Hematopoietic multipotent progenitor cell treated with erythropoietin and hydrocortisone succinate and interleukin-3 and kit ligand, for 8 days (in vitro differentiated cells): ENCODE measurements around the gene FRMD4B.
"Not testable (repeated sequence)": the region's sequence is repeated elsewhere in the genome, so short reads cannot be mapped to it uniquely, and the experiment has no call there.

Experiments
- DNase-seq: peaks from one replicate; pipeline ENCODE4 v3.0.0-alpha.2; 2015

The FRMD4B gene

GRCh38 chr3:69273896-69274295, 112.0 kb downstream of the FRMD4B start:
- no peak for DNase-seq

- no peak for DNase-seq
Observed at GRCh38 chr3:69272556-69272955, 113.3 kb downstream of the FRMD4B start.

DNA sequence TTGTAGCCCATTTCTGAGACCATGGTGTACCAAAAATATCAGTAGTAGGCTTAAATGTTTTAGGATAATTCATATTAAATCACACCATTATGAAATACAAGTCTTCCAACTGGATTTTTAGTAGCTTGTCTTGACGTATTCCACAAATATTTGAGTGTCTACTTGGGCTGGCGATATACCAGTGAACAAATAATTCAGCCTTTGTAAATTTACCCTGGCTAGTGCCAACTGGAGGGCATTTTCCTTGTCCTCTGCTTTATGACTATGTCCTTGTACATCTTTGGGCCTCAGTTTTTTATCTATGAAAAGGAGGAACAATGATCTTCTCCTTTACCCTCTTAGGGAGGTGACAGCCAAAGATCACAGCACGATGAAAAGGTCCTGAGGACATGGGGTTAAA, 114.8 kb downstream of the FRMD4B start:
- no peak for DNase-seq

- DNase-seq: no peak
Observed at GRCh38 chr3:69266585-69266984, 119.3 kb downstream of the FRMD4B start.

GRCh38 chr3:69266071-69266470, 119.8 kb downstream of the FRMD4B start:
- not testable (repeated sequence) for DNase-seq

- not testable (repeated sequence) for DNase-seq
Observed at GRCh38 chr3:69260843-69261405, 125.0 kb downstream of the FRMD4B start.

GRCh38 chr3:69260216-69260787, 125.6 kb downstream of the FRMD4B start:
- DNase-seq: no peak

- DNase-seq: no peak
Observed at GRCh38 chr3:69259125-69259524, 126.8 kb downstream of the FRMD4B start.

GRCh38 chr3:69255928-69256327, 130.0 kb downstream of the FRMD4B start:
- no peak for DNase-seq

GRCh38 chr3:69254351-69254750, 131.5 kb downstream of the FRMD4B start:
- DNase-seq: no peak

GRCh38 chr3:69252631-69253030, 133.3 kb downstream of the FRMD4B start:
- DNase-seq: no peak

GRCh38 chr3:69252141-69252540, 133.7 kb downstream of the FRMD4B start:
- DNase-seq: no peak

DNA sequence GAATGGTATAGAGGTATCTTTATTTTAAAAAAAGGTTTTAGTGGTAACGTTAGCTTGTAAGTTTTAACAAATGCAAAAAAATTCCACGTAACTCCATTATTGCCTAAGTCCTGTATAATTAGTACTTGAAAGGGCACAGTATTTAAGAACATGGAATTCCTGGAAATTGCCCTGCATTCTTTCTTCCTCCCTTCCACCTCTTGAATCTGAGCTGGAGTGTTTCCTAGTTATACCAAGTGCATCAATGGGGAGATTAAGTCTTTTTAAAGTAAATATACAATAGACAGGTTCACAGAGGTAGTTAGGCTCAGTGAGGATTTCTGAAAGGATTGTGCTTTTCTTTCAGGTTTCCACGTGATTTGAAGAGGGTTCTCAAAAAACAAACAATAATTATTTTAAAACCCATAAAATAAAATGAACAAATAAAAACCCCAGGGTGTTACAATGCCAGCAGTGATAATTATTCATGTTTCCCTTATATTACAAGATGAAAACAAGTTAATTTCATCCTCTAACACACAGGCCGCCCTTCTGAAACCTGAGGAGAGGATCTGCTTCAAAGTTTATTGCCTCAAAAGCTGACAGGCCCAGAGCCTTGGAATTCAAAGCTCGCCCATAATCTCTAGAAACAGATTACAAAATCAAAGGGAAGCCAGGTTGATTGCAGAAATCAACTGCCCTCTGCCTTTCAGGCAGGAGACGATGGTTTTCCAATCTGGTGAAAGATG, 134.6 kb downstream of the FRMD4B start:
- no peak for DNase-seq

- DNase-seq: no peak
Observed at GRCh38 chr3:69250014-69250413, 135.9 kb downstream of the FRMD4B start.

GRCh38 chr3:69249001-69249400, 136.9 kb downstream of the FRMD4B start:
- DNase-seq: no peak

- DNase-seq: no peak
Observed at GRCh38 chr3:69248436-69248835, 137.5 kb downstream of the FRMD4B start.

- no peak for DNase-seq
Observed at GRCh38 chr3:69246612-69247011, 139.3 kb downstream of the FRMD4B start.

- DNase-seq: no peak
Observed at GRCh38 chr3:69244039-69244438, 141.8 kb downstream of the FRMD4B start.

DNA sequence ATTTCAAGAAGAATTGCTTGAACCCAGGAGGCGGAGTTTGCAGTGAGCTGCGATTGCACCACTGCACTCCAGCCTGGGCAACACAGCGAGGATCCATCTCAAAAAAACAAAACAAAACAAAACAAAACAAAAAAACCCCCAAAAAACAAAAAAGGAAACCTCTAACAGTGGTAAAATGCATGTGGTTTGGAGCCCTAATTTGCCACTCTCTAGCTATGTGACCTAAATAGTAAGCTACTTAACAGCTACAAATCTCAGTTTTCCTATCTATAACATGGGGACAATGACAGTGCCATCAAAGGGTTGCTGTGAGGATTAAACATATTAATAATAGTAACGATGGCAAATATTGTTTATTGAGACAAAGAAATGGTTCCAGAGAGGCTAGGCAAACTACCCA, 144.1 kb downstream of the FRMD4B start:
- DNase-seq: no peak

DNA sequence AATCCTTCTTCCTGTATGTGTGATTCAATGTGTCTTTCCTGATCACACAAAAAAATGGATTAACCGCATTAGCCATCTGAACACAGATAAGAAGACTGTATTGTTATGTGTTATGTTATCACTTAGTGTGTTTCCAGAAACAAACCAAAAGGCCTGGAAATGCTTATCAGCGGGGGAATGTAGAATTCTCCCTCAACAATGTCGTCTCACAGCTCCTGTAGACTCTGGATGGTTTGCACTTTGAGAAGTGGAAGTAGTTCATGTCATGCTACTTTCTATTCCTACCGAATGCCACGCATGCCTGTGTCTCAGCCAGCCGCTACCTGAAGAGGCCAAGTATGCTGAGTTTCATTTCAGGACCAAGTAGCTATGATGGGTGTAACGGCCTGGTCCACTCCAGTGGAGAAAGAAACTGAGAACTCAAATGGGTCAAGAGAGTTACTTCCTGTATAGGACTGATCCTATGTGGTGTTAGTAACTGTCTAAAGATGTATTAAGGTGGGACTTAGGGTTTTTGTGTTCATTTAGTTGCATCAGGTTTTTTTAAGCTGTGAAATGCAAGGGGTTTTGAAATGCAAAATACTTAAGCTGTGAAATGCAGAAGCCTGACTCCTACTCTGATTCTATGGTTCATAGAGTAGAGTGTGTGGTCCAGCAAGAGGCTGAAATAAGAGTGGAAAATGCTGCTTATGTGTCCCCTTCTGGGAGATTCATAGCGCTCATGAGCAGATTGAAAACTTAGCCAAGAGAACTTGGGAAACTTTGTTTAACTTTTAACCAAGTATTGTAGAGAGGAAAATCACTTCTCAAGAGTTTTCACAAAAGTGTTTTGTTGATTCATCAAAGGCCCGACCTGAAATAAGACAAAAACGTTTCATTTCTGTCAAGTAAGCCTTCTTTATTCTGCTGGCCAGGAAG, 145.0 kb downstream of the FRMD4B start:
- DNase-seq: no peak

DNA sequence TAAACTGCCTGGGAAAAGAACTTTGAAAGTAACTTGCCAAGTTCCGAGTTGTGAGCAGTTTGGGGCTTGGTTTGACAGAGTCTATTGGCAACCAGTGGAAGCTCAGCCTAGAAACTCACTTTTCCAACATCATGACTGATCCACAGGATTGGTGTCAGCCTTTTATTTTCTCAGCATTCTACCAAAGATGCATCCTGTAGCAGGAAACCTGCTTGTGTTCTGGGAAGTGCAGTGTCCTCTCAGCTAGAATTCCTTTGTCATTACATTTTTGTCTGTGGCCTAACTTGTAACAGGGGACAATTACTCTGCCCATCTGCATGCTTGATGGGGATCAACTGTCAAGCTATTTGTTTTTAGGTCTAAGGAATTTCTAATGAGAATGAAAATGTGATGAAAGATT, 146.8 kb downstream of the FRMD4B start:
- DNase-seq: no peak

DNA sequence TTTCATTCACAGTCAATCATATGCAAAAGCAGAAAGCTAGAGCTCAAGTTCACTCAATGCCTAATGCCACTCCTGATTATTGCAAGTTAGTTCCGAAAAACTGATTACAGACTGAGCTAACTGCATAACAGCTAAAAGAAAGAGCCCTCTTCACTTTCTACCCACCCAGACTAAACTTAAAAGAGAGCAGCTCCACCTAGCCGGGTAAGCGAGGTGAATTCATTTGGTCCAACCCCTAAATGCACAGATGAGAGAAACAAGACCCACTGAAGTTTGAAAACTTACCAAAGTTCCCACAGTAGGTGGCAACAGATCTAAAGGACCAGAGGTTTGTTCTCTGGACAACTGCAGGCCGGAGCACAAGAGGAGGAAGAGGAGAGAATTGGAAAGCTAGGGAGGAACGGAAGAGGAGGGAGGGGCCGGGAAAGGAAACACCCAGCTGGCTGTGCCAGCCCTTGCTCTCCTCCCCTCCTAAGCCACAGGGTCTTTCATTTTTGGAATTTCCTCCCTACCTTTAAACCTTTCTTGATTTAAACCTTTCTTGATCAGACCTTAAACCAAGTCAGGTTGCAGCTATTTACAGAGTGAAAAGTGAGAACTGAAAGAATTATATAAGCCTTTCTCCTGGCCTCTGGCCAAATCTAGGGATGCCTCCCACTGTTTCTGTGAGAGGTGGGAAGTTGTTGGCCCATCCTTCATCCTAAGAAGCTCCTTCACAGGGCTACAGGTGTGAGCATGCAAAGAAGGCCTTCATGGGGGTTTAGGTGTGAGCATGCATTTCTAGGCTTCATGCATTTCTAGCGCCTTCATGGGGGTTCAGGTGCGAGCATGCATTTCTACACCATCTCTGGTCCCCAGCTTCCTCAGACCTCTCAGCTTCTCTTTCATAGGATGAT, 148.8 kb downstream of the FRMD4B start:
- DNase-seq: no peak
